H1 (cell line): ENCODE measurements around the gene IQGAP1. TPM values are rescaled to one million over a fixed set of nuclear protein-coding genes. Genes with fewer than 3 reads are reported as not detected.
A peak's percentile ranks its signal among the peaks of the same experiment; 100 is the strongest.

Experiments
- CTCF ChIA-PET: fragments of 300-600 bp; sonication (Branson Sonifier 250); formaldehyde crosslinking; loops from one replicate; lab custom pipeline; 2021; ENCODE audit not compliant: partially characterized antibody; lab: Charles Lee
- POLR2A ChIA-PET: fragments of 300-600 bp; sonication (Branson Sonifier 250); formaldehyde crosslinking; loops from one replicate; lab custom pipeline; 2021; ENCODE audit warnings: inconsistent platforms; ENCODE audit not compliant: partially characterized antibody; lab: Charles Lee
- DNase-seq, 2 experiments: peaks; one replicate each; pipeline versions ENCODE4 v3.0.0 to v3.0.0-alpha.2; 2010 to 2022; ENCODE audit warnings: low spot score in 2 of 2, low read depth in 1 of 2, mixed read lengths in 1 of 2
- FAIRE-seq: peaks from 2 replicates; lab custom pipeline; 2011; peaks lifted over from hg19 to GRCh38; lab: Jason Lieb, UNC
- H2AFZ ChIP-seq: 2 replicates; pipeline ENCODE4 v1.8.1; 2012; ENCODE audit warnings: low read length, inconsistent platforms
- H2AK5ac ChIP-seq: 2 replicates; pipeline ENCODE4 v1.6.1; 2013; ENCODE audit warnings: low read depth, low read length
- H2BK120ac ChIP-seq: replicated peaks from 2 replicates; pipeline ENCODE3; 2013; ENCODE audit warnings: low read depth, low read length, inconsistent platforms
- H2BK12ac ChIP-seq: 2 replicates; pipeline ENCODE4 v1.6.1; 2013; ENCODE audit warnings: low read depth, low read length
- H2BK15ac ChIP-seq: 2 replicates; pipeline ENCODE4 v1.6.1; 2013; ENCODE audit warnings: low read length
- H2BK20ac ChIP-seq: 2 replicates; pipeline ENCODE4 v1.6.1; 2013; ENCODE audit warnings: low read length
- H2BK5ac ChIP-seq: 2 replicates; pipeline ENCODE4 v1.6.1; 2013; ENCODE audit warnings: low read depth, low read length
- H3K14ac ChIP-seq: 2 replicates; pipeline ENCODE4 v1.6.1; 2013; ENCODE audit warnings: inconsistent platforms; ENCODE audit not compliant: insufficient read length
- H3K18ac ChIP-seq: 2 replicates; pipeline ENCODE4 v1.6.1; 2013; ENCODE audit warnings: low read length; ENCODE audit errors: extremely low read depth
- H3K23ac ChIP-seq: 2 replicates; pipeline ENCODE4 v1.6.1; 2013; ENCODE audit warnings: inconsistent platforms; ENCODE audit not compliant: insufficient read length
- H3K23me2 ChIP-seq: 2 replicates; pipeline ENCODE4 v1.6.1; 2013; ENCODE audit warnings: low read depth, low read length
- H3K27ac ChIP-seq: 2 replicates; pipeline ENCODE4 v1.6.1; 2011; ENCODE audit warnings: low read depth, low read length, inconsistent platforms
- H3K27me3 ChIP-seq, 4 experiments: replicated peaks in 1 of 4; 1 replicate in 1 of 4; 2 replicates in 3 of 4; pipeline versions ENCODE4 v1.6.1 to v1.8.1; 2011 to 2013; ENCODE audit warnings: low read length in 3 of 4, mild to moderate bottlenecking in 3 of 4, inconsistent platforms in 2 of 4, mixed read lengths in 2 of 4, moderate library complexity in 1 of 4; ENCODE audit not compliant: control insufficient read depth in 3 of 4, insufficient read depth in 3 of 4; ENCODE audit errors: extremely low read depth in 1 of 4
- H3K36me3 ChIP-seq, 4 experiments: 2 replicates each; pipeline versions ENCODE4 v1.6.1 to v1.8.1; 2011 to 2013; ENCODE audit warnings: mild to moderate bottlenecking in 4 of 4, low read length in 3 of 4, moderate library complexity in 2 of 4, control low read depth in 1 of 4, inconsistent platforms in 1 of 4; ENCODE audit not compliant: insufficient read depth in 4 of 4, control insufficient read depth in 2 of 4
- H3K4ac ChIP-seq: replicated peaks from 2 replicates; pipeline ENCODE3; 2013; ENCODE audit warnings: low read length, low read depth, mixed read lengths, inconsistent platforms; ENCODE audit not compliant: insufficient read length
- H3K4me1 ChIP-seq, 4 experiments: replicated peaks in 1 of 4; 1 replicate in 1 of 4; 2 replicates in 3 of 4; pipeline versions ENCODE4 v1.6.1 to v1.8.1; 2011 to 2013; ENCODE audit warnings: low read length in 3 of 4, inconsistent platforms in 2 of 4, mixed read lengths in 1 of 4; ENCODE audit not compliant: insufficient read depth in 4 of 4, control insufficient read depth in 3 of 4
- H3K4me2 ChIP-seq, 2 experiments: 2 replicates each; pipeline versions ENCODE4 v1.6.1 to v1.8.1; 2011 to 2013; ENCODE audit warnings: low read depth in 2 of 2, low read length in 2 of 2, control low read depth in 1 of 2, inconsistent platforms in 1 of 2, mild to moderate bottlenecking in 1 of 2; ENCODE audit not compliant: insufficient read depth in 1 of 2
- H3K4me3 ChIP-seq, 4 experiments: fragments of 200-600, 300-600 bp in 1 of 4; sonication (generic), shearing (Covaris generic), sonication (Bioruptor Twin) in 1 of 4; 2 replicates each; pipeline versions ENCODE4 v1.5.1 to v1.8.1; 2011 to 2016; ENCODE audit warnings: low read length in 4 of 4, low read depth in 3 of 4, control low read depth in 2 of 4, inconsistent platforms in 2 of 4, mild to moderate bottlenecking in 2 of 4, mixed read lengths in 1 of 4, moderate library complexity in 1 of 4; ENCODE audit not compliant: insufficient read depth in 2 of 4; ENCODE audit errors: extremely low read depth in 1 of 4
- H3K56ac ChIP-seq: replicated peaks from 2 replicates; pipeline ENCODE3; 2013; ENCODE audit warnings: low read depth, mild to moderate bottlenecking, mixed read lengths, low read length, inconsistent platforms; ENCODE audit not compliant: insufficient read length
- H3K79me1 ChIP-seq: 2 replicates; pipeline ENCODE4 v1.6.1; 2013; ENCODE audit warnings: low read depth, low read length, control low read depth
- H3K79me2 ChIP-seq, 2 experiments: 2 replicates each; pipeline versions ENCODE4 v1.6.1 to v1.8.1; 2012 to 2013; ENCODE audit warnings: low read length in 2 of 2, mild to moderate bottlenecking in 2 of 2, inconsistent platforms in 1 of 2; ENCODE audit not compliant: insufficient read depth in 2 of 2, control insufficient read depth in 1 of 2
- H3K9ac ChIP-seq, 4 experiments: replicated peaks in 1 of 4; 1 replicate in 1 of 4; 2 replicates in 3 of 4; pipeline versions ENCODE4 v1.6.1 to v1.8.1; 2011 to 2013; ENCODE audit warnings: low read depth in 3 of 4, low read length in 3 of 4, control low read depth in 2 of 4, mild to moderate bottlenecking in 2 of 4, moderate library complexity in 2 of 4, inconsistent platforms in 1 of 4; ENCODE audit errors: extremely low read depth in 1 of 4
- H3K9me3 ChIP-seq, 2 experiments: 2 replicates each; pipeline versions ENCODE4 v1.6.1 to v1.8.1; 2012 to 2013; ENCODE audit warnings: mild to moderate bottlenecking in 2 of 2, moderate library complexity in 2 of 2, control low read depth in 1 of 2, inconsistent platforms in 1 of 2, low read depth in 1 of 2, low read length in 1 of 2, mixed read lengths in 1 of 2; ENCODE audit not compliant: insufficient read depth in 2 of 2
- H4K20me1 ChIP-seq, 2 experiments: replicated peaks in 1 of 2; 2 replicates each; pipeline versions ENCODE3 to v1.8.1; 2011 to 2013; ENCODE audit warnings: inconsistent platforms in 2 of 2, low read length in 2 of 2, mild to moderate bottlenecking in 1 of 2; ENCODE audit not compliant: insufficient read depth in 2 of 2, control insufficient read depth in 1 of 2
- H4K5ac ChIP-seq: 2 replicates; pipeline ENCODE4 v1.6.1; 2013; ENCODE audit warnings: low read length, low read depth, mixed read lengths, inconsistent platforms; ENCODE audit not compliant: insufficient read length
- H4K8ac ChIP-seq: 2 replicates; pipeline ENCODE4 v1.8.0; 2013; ENCODE audit warnings: mild to moderate bottlenecking, moderate library complexity, low read length, inconsistent platforms; ENCODE audit not compliant: insufficient read depth; ENCODE audit errors: extremely low read depth
- H4K91ac ChIP-seq: replicated peaks from 2 replicates; pipeline ENCODE3; 2013; ENCODE audit warnings: low read length, mixed read lengths, inconsistent platforms; ENCODE audit not compliant: insufficient read length
- BRCA1 ChIP-seq: IDR thresholded peaks from 2 replicates; pipeline ENCODE4 v1.6.1; 2012; ENCODE audit warnings: low read depth, low read length, improper control_type of control experiment
- CBX8 ChIP-seq: fragments of 300-800, 300-1000 bp; sonication (generic); IDR thresholded peaks from 2 replicates; pipeline ENCODE4 v1.7.1; 2016; ENCODE audit warnings: low read depth, low read length, borderline replicate concordance
- HDAC2 ChIP-seq, 2 experiments: fragments of 300-600 bp in 1 of 2; sonication (generic) in 1 of 2; IDR thresholded peaks; 2 replicates each; pipeline ENCODE4 v1.6.1; 2011 to 2012; ENCODE audit warnings: low read depth in 2 of 2, low read length in 2 of 2, mild to moderate bottlenecking in 2 of 2, moderate library complexity in 2 of 2, borderline replicate concordance in 1 of 2, inconsistent platforms in 1 of 2
- HDAC6 ChIP-seq: IDR thresholded peaks from one replicate; pipeline ENCODE4 v1.7.1; 2012; ENCODE audit warnings: low read depth, mild to moderate bottlenecking, inconsistent platforms, low read length, moderate library complexity
- POLR2A ChIP-seq, 2 experiments: IDR thresholded peaks; 1 replicate in 1 of 2; 2 replicates in 1 of 2; pipeline ENCODE4 v1.6.1; 2011; ENCODE audit warnings: low read depth in 2 of 2, low read length in 2 of 2, mild to moderate bottlenecking in 2 of 2; ENCODE audit errors: control extremely low read depth in 1 of 2
- RXRA ChIP-seq: IDR thresholded peaks from 2 replicates; pipeline ENCODE4 v1.6.1; 2011; ENCODE audit warnings: low read depth, mild to moderate bottlenecking, low read length, moderate library complexity; ENCODE audit not compliant: insufficient read depth
- SP2 ChIP-seq: IDR thresholded peaks from 2 replicates; pipeline ENCODE4 v1.6.1; 2012; ENCODE audit warnings: mild to moderate bottlenecking, low read length, inconsistent platforms
- TAF7 ChIP-seq: optimal IDR thresholded peaks from 2 replicates; pipeline ENCODE3; 2011; ENCODE audit warnings: low read depth, mild to moderate bottlenecking, inconsistent platforms, low read length, moderate library complexity, borderline replicate concordance
- WGBS, 2 experiments: shearing (Covaris generic) in 1 of 2; methylation state at CpG; one replicate each; pipeline versions ENCODE4 v1.1.6 to v1.1.7; 2013 to 2015; ENCODE audit warnings: low lambda C conversion rate in 2 of 2, mixed read lengths in 2 of 2, inconsistent platforms in 1 of 2, low coverage in 1 of 2, missing lambda C conversion rate in 1 of 2; ENCODE audit not compliant: insufficient replicate concordance in 2 of 2, insufficient coverage in 1 of 2, insufficient read length in 1 of 2; ENCODE audit errors: extremely low coverage in 1 of 2, missing lambda C conversion rate in 1 of 2; 5-methylcytosine and 5-hydroxymethylcytosine counted together
- polyA plus RNA-seq, 7 experiments: library from polyadenylated mRNA; depleted of rRNA in 3 of 7; stranded (reverse) in 5 of 7; unstranded in 2 of 7; fragments of >200 nt in 5 of 7; fragments of 200-250 nt in 2 of 7; gene quantifications; 1 replicate in 5 of 7; 2 replicates in 1 of 7; 4 replicates in 1 of 7; pipeline versions ENCODE4 v1.2.1 to v1.2.3, GENCODE V29; 2011 to 2013; ENCODE audit warnings: missing spikeins in 2 of 7, mixed read lengths in 2 of 7
- total RNA-seq: library from RNA; stranded (reverse); fragmentation: NEBNext Ultra II Directional; extraction: Animal tissue kit (Norgen Biotek cat#: 25700); gene quantifications from 2 replicates; pipeline ENCODE4 v1.2.1, GENCODE V29; 2021

IQGAP1 gene
- total and polyA plus RNA-seq, 2 of the 8 experiments (the other 6 are each of a cell fraction or from before 2014, with no cell fraction given): 56.0 to 138 TPM

GRCh38 chr15:90402767-90403166 lies 14.7 kb downstream of the IQGAP1 start:
- WGBS, 2 experiments: 83% methylated on average over 3 of the region's 3 CpGs; no CpG with 5 or more reads in 1 of the 2 experiments
- DNase-seq: no peak
- Histone ChIP-seq H2BK20ac (no peak overlapping the region), H4K8ac (no peak overlapping the region), H3K23ac (no peak overlapping the region), H3K4me1 (peaks cover 11 to 23% (median 19%) of the 10 kb centered on the region in 4 experiments), H3K9me3 (no peaks in the 10 kb centered on the region), H3K4me2 (no peak overlapping the region), H3K14ac (no peak overlapping the region), H3K36me3 (no peaks in the 10 kb centered on the region), H3K79me1 (no peaks in the 10 kb centered on the region), H3K9ac (no peak overlapping the region)
- TF ChIP-seq RXRA (no peak), HDAC2 (IDR thresholded peaks at IDR 0.05; ENCODE audit: borderline replicate concordance in 1 of 2, low read depth in 2 of 2, low read length in 2 of 2) (no peak), TAF7 (no peak), CBX8 (no peak), SP2 (no peak), POLR2A (IDR thresholded peaks at IDR 0.05; ENCODE audit: control extremely low read depth in 1 of 2, low read depth in 2 of 2, low read length in 2 of 2) (no peak), BRCA1 (no peak), HDAC6 (no peak)
- TF ChIP-seq, all 59 proteins: peak for 0
- Histone ChIP-seq H4K5ac (no peak overlapping the region), H3K18ac (no peak overlapping the region), H3K56ac (no peak overlapping the region), H2AFZ (no peak overlapping the region), H3K4ac (no peak overlapping the region), H2BK15ac (no peak overlapping the region), H2BK12ac (peak overlapping the region; percentile 42; the same call in 1 of the 2 replicates), H2AK5ac (no peak overlapping the region; the same call in 1 of the 2 replicates), H3K23me2 (no peaks in the 10 kb centered on the region), H3K27me3 (no peaks in the 10 kb centered on the region), H4K91ac (no peak overlapping the region), H3K79me2 (peaks cover 19 to 99% of the 10 kb centered on the region in 2 experiments), H3K4me3 (no peak overlapping the region), H2BK5ac (no peak overlapping the region; the same call in 1 of the 2 replicates), H4K20me1 (no peaks in the 10 kb centered on the region), H3K27ac (no peak overlapping the region), H2BK120ac (no peak overlapping the region)
- no peak for FAIRE-seq
- POLR2A ChIA-PET: interaction anchor here (1.6 kb wide), 1 partner anchor 10 kb away, joined by 5 read pairs; no protein-coding TSS in a partner anchor
- CTCF ChIA-PET: interaction anchor here (1.2 to 1.4 kb wide), 2 partner anchors 10 to 42 kb away, joined by 3 read pairs; no protein-coding TSS in a partner anchor
